GM12875 (cell line): ENCODE results near the gene KCND2.
A peak's percentile ranks its signal among the peaks of the same experiment; 100 is the strongest.

ENCODE experiments used
- H3K4me3 ChIP-seq: one replicate; pipeline ENCODE4 v1.5.1; 2011; ENCODE audit warnings: low read depth, low read length, control low read depth
- CTCF ChIP-seq: IDR thresholded peaks from 2 replicates; pipeline ENCODE4 v1.5.1; 2011; ENCODE audit warnings: low read depth, mild to moderate bottlenecking, control low read depth, inconsistent platforms, low read length, moderate library complexity, borderline replicate concordance; ENCODE audit not compliant: insufficient read depth

The KCND2 gene

GRCh38 chr7:120783721-120784120 is 510.7 kb downstream of the KCND2 start:
- TF ChIP-seq CTCF = no peak

GRCh38 chr7:120785095-120785494 is 512.1 kb downstream of the KCND2 start:
- TF ChIP-seq CTCF = no peak
- no peak overlapping the region for H3K4me3 ChIP-seq

More at GRCh38 chr7:120783721-120784120, 510.7 kb downstream of the KCND2 start:
- H3K4me3 ChIP-seq = no peak overlapping the region

GRCh38 chr7:120792091-120792860 is 519.3 kb downstream of the KCND2 start:
- no peak overlapping the region for H3K4me3 ChIP-seq
- peak; percentile 93 for TF ChIP-seq CTCF

GRCh38 chr7:120792861-120793130 is 519.8 kb downstream of the KCND2 start:
- no peak overlapping the region for H3K4me3 ChIP-seq
- TF ChIP-seq CTCF = no peak

- no peak overlapping the region for H3K4me3 ChIP-seq
- TF ChIP-seq CTCF = no peak
These were observed 520.4 kb downstream of the KCND2 start for GRCh38 chr7:120793213-120793936.

- no peak overlapping the region for H3K4me3 ChIP-seq
- no peak for TF ChIP-seq CTCF
These were observed 521.2 kb downstream of the KCND2 start for GRCh38 chr7:120794106-120794729.
